IPS DF 4.7 (cell line): ENCODE data around the gene IGFBP6.

Experiments
- DNase-seq: peaks from one replicate; pipeline ENCODE4 v3.0.0-alpha.2; 2013; ENCODE audit warnings: low spot score; ENCODE audit errors: extremely low read depth

Gene IGFBP6

GRCh38 chr12:53059434-53060063 lies 37.9 kb upstream of the IGFBP6 start:
- DNase-seq = no peak

GRCh38 chr12:53060064-53060720 lies 37.3 kb upstream of the IGFBP6 start:
- DNase-seq = no peak

- no peak for DNase-seq
Measured at GRCh38 chr12:53060721-53061276, 36.7 kb upstream of the IGFBP6 start.

- no peak for DNase-seq
Measured at GRCh38 chr12:53061404-53062010, 36.0 kb upstream of the IGFBP6 start.

GRCh38 chr12:53062011-53062961 lies 35.2 kb upstream of the IGFBP6 start:
- DNase-seq = no peak

- no peak for DNase-seq
Measured at GRCh38 chr12:53062977-53063707, 34.3 kb upstream of the IGFBP6 start.

GRCh38 chr12:53063708-53064612 lies 33.5 kb upstream of the IGFBP6 start:
- no peak for DNase-seq

- no peak for DNase-seq
Measured at GRCh38 chr12:53064613-53065436, 32.6 kb upstream of the IGFBP6 start.

GRCh38 chr12:53065470-53065869 lies 32.0 kb upstream of the IGFBP6 start:
- DNase-seq = no peak

GRCh38 chr12:53065975-53066931 lies 31.2 kb upstream of the IGFBP6 start:
- no peak for DNase-seq

- no peak for DNase-seq
Measured at GRCh38 chr12:53067074-53067992, 30.1 kb upstream of the IGFBP6 start.

GRCh38 chr12:53067993-53068770 lies 29.3 kb upstream of the IGFBP6 start:
- no peak for DNase-seq

- no peak for DNase-seq
Measured at GRCh38 chr12:53068811-53069585, 28.5 kb upstream of the IGFBP6 start.

GRCh38 chr12:53069621-53070410 lies 27.7 kb upstream of the IGFBP6 start:
- no peak for DNase-seq
